ENCODE data around the gene IL11. TPM values are rescaled to one million over a fixed set of nuclear protein-coding genes. Genes with fewer than 3 reads are reported as not detected.
"Not testable (repeated sequence)": the region's sequence is repeated elsewhere in the genome, so short reads cannot be mapped to it uniquely, and the experiment has no call there.

The IL11 gene
- total and polyA plus RNA-seq, 4 donors = 0.26 to 0.74 (median 0.41) TPM; not detected in 1

DNA sequence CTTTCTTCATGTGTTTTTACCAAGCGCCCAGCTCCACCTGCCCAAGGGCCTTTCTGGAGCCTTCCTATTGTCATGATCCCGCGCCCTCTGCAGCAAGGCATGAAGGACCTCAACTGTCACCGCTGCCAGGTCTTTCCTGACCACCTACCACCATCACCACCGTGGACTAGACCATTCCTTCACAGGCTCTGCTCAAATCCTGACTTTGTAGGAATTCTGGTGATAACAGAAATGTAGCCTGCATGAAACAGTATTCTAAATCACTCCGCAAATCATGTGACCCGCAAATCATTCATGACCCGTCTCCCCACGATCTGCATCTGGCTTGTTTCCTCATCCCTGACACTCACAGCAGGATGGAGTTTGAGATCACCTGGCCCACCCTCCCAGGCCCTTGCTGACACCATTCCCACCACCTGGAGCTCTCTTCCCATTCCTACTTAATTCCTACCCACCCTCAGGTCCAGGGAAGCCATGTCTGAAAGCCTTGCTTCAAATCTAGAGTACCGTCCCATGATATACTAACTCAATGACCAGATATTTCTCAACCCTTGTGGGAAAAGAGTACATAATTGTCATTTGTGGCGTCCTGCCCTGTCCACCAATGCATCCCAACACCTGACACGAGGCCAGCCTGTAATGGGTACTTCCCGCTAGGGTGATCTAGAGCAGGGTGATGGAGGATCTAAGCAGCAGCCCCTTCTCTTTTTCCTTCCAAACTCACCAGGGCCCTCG, 36.0 kb upstream of the IL11 start:
- ATAC-seq (ENCODE audit: insufficient read depth, low FRiP score) = no peak
- H3K4me1 ChIP-seq (ENCODE audit: control insufficient read depth in 5 of 5, insufficient read depth in 5 of 5, low read length in 5 of 5) = peaks cover 0 to 21% (median 9%) of the 10 kb centered on the region in 5 donors
- H3K27me3 ChIP-seq (ENCODE audit: control insufficient read depth in 3 of 3, insufficient read depth in 3 of 3, low read length in 2 of 3) = no peaks in the 10 kb centered on the region
- no peak for DNase-seq
- TF ChIP-seq CTCF (IDR thresholded peaks at IDR 0.05; ENCODE audit: control extremely low read depth, extremely low read depth) = no peak
- peaks cover 0 to 3% (median under 1%) of the 10 kb centered on the region in 4 donors for H3K9me3 ChIP-seq (ENCODE audit: control insufficient read depth in 4 of 4, insufficient read depth in 3 of 4, low read length in 3 of 4)
- H3K27ac ChIP-seq (ENCODE audit: low read depth in 1 of 2, low read length in 1 of 2) = no peak overlapping the region
- H3K36me3 ChIP-seq (ENCODE audit: control insufficient read depth in 4 of 4, insufficient read depth in 4 of 4, low read length in 4 of 4) = peaks cover 4 to 35% (median 27%) of the 10 kb centered on the region in 4 donors
- H3K4me3 ChIP-seq = no peak overlapping the region
- peak overlapping the region in 1 of 2 donors; percentile 77 for H3K9ac ChIP-seq (ENCODE audit: insufficient read depth in 1 of 2, low read length in 2 of 2)
- 77 to 82% methylated on average over 14 of the region's 14 CpGs for WGBS, 2 donors

DNA sequence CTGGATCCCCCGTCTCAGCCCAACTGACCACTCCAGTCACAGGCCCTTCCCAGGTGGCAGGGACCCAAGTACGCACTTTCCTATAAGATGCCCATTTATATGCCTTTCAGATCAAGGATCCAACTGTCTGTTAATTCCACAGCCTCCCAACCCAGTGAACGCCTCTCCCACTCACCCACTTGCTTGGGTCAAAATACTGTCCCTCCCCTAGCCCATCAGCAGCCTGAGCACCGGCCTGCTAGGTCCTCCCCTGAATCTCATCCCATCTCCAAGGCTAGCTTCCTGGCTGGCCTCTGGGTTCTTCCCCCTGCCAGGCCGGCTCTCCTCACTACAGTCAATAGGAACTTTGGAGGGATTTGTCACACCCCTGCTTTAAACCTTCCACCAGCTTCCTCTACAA, 35.4 kb upstream of the IL11 start:
- DNase-seq = no peak
- 90 to 91% methylated on average over 5 of the region's 5 CpGs for WGBS, 2 donors

DNA sequence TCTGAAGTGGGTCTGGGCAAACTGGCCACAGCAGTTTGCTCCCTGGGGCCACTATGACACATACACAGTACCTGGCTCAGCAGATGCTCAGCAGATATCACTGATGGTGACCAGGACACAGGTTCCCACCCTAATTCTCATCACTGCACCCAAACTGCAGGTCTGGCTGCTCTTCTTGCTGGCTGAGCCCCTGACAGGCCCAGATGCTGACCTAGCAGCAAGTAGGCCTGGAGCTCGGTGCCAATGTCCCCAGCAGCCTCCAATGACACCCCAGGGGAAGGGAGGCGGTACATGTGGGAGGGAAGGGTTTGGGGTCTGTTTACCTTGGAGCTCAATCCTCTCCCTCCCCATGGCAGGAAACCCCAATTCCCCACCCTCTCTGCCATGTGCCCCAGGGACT, 32.2 kb upstream of the IL11 start:
- H3K4me3 ChIP-seq = no peak overlapping the region
- no peaks in the 10 kb centered on the region for H3K27me3 ChIP-seq (ENCODE audit: control insufficient read depth in 3 of 3, insufficient read depth in 3 of 3, low read length in 2 of 3)
- H3K9me3 ChIP-seq (ENCODE audit: control insufficient read depth in 4 of 4, insufficient read depth in 3 of 4, low read length in 3 of 4) = peaks cover 0 to 2% (median 0%) of the 10 kb centered on the region in 4 donors
- no peak for DNase-seq
- TF ChIP-seq CTCF (IDR thresholded peaks at IDR 0.05; ENCODE audit: control extremely low read depth, extremely low read depth) = no peak
- H3K36me3 ChIP-seq (ENCODE audit: control insufficient read depth in 4 of 4, insufficient read depth in 4 of 4, low read length in 4 of 4) = peaks cover 4 to 39% (median 30%) of the 10 kb centered on the region in 4 donors
- no peak overlapping the region for H3K9ac ChIP-seq (ENCODE audit: insufficient read depth in 1 of 2, low read length in 2 of 2)
- no peak overlapping the region for H3K27ac ChIP-seq (ENCODE audit: low read depth in 1 of 2, low read length in 1 of 2)
- WGBS, 2 donors = 87 to 92% methylated on average over 2 of the region's 2 CpGs
- ATAC-seq (ENCODE audit: insufficient read depth, low FRiP score) = no peak
- H3K4me1 ChIP-seq (ENCODE audit: control insufficient read depth in 5 of 5, insufficient read depth in 5 of 5, low read length in 5 of 5) = peaks cover 0 to 17% (median 9%) of the 10 kb centered on the region in 5 donors

More for the DNA sequence above, 35.4 kb upstream of the IL11 start:
- no peak overlapping the region for H3K9ac ChIP-seq (ENCODE audit: insufficient read depth in 1 of 2, low read length in 2 of 2)
- H3K27me3 ChIP-seq (ENCODE audit: control insufficient read depth in 3 of 3, insufficient read depth in 3 of 3, low read length in 2 of 3) = no peaks in the 10 kb centered on the region
- H3K4me3 ChIP-seq = no peak overlapping the region
- peaks cover 0 to 21% (median 9%) of the 10 kb centered on the region in 5 donors for H3K4me1 ChIP-seq (ENCODE audit: control insufficient read depth in 5 of 5, insufficient read depth in 5 of 5, low read length in 5 of 5)
- no peak for TF ChIP-seq CTCF (IDR thresholded peaks at IDR 0.05; ENCODE audit: control extremely low read depth, extremely low read depth)
- peaks cover 0 to 3% (median under 1%) of the 10 kb centered on the region in 4 donors for H3K9me3 ChIP-seq (ENCODE audit: control insufficient read depth in 4 of 4, insufficient read depth in 3 of 4, low read length in 3 of 4)
- no peak overlapping the region for H3K27ac ChIP-seq (ENCODE audit: low read depth in 1 of 2, low read length in 1 of 2)
- peaks cover 4 to 39% (median 28%) of the 10 kb centered on the region in 4 donors for H3K36me3 ChIP-seq (ENCODE audit: control insufficient read depth in 4 of 4, insufficient read depth in 4 of 4, low read length in 4 of 4)
- ATAC-seq (ENCODE audit: insufficient read depth, low FRiP score) = no peak

GRCh38 chr19:55401390-55401789, 31.1 kb upstream of the IL11 start:
- ATAC-seq (ENCODE audit: insufficient read depth, low FRiP score) = not testable (repeated sequence)
- peaks cover 4 to 39% (median 28%) of the 10 kb centered on the region in 4 donors for H3K36me3 ChIP-seq (ENCODE audit: control insufficient read depth in 4 of 4, insufficient read depth in 4 of 4, low read length in 4 of 4)

More at GRCh38 chr19:55401390-55401789, 31.1 kb upstream of the IL11 start:
- peaks cover 0 to 12% (median 6%) of the 10 kb centered on the region in 5 donors for H3K4me1 ChIP-seq (ENCODE audit: control insufficient read depth in 5 of 5, insufficient read depth in 5 of 5, low read length in 5 of 5)
- WGBS, 2 donors = 88 to 90% methylated on average over 18 to 21 of the region's 28 CpGs
- H3K9ac ChIP-seq (ENCODE audit: insufficient read depth in 1 of 2, low read length in 2 of 2); H3K9me3 ChIP-seq (ENCODE audit: control insufficient read depth in 4 of 4, insufficient read depth in 3 of 4, low read length in 3 of 4); DNase-seq; H3K4me3 ChIP-seq; H3K27ac ChIP-seq (ENCODE audit: low read depth in 1 of 2, low read length in 1 of 2); H3K27me3 ChIP-seq (ENCODE audit: control insufficient read depth in 3 of 3, insufficient read depth in 3 of 3, low read length in 2 of 3): not testable (repeated sequence)
